ENCODE results near the gene ZNF787. TPM values are rescaled to one million over a fixed set of nuclear protein-coding genes. Genes with fewer than 3 reads are reported as not detected.

The ZNF787 gene
- total and polyA plus RNA-seq, 2 of the 4 experiments (the other 2 are of a cell fraction): 4.8 to 11.2 TPM

DNA sequence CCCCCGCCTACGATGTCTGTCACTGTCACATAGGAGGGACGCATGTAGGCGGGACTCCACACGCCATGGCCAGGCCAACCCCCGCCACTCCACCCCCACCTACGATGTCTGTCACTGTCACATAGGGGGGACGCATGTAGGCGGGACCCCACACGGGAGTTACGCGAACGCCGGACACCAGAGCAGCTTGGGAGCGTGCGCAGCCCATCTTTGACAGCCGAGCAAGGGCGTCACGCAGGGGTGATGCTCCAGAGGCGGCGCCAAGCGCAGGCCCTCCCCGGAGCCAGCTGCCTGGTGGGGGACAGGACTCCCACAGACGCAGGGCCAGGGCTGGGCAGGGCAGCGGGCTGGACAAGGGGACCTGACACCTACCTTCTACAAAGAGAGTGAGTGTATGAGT, 20.0 kb downstream of the ZNF787 start:
- Histone ChIP-seq H2AFZ (replicated peaks; ENCODE audit: low read length, poor library complexity) (no peak overlapping the region), H3K18ac (ENCODE audit: low read depth, low read length) (no peak overlapping the region), H3K4me2 (ENCODE audit: low read depth, low read length) (no peak overlapping the region), H3K14ac (replicated peaks; ENCODE audit: low read depth, low read length) (no peak overlapping the region), H3K9me1 (ENCODE audit: insufficient read depth, low read length) (peaks cover 1% of the 10 kb centered on the region; the same call in 1 of the 2 replicates), H3K79me1 (ENCODE audit: low read depth in 1 of 2, low read length in 2 of 2) (peaks cover 0 to 26% of the 10 kb centered on the region in 2 experiments), H3K27me3 (ENCODE audit: control insufficient read depth, insufficient read depth, low read length) (no peaks in the 10 kb centered on the region), H2BK120ac (ENCODE audit: low read depth, low read length) (no peak overlapping the region), H4K8ac (ENCODE audit: low read depth in 2 of 2, low read length in 2 of 2) (no peak overlapping the region), H3K9ac (ENCODE audit: low read depth, low read length) (no peak overlapping the region), H4K91ac (ENCODE audit: insufficient read depth, low read depth, low read length) (no peak overlapping the region), H4K5ac (ENCODE audit: low read depth, low read length) (no peak overlapping the region), H3K56ac (ENCODE audit: extremely low read depth, insufficient read depth, low read length) (no peak overlapping the region), H2BK20ac (ENCODE audit: low read depth, low read length) (no peak overlapping the region), H3K4me3 (ENCODE audit: insufficient read depth, low read depth, low read length) (no peak overlapping the region), H2BK5ac (ENCODE audit: low read depth, low read length, poor library complexity, severe bottlenecking) (no peak overlapping the region), H3K4ac (ENCODE audit: low read depth, low read length) (no peak overlapping the region), H3K9me3 (ENCODE audit: control insufficient read depth, insufficient read depth, low read length) (no peaks in the 10 kb centered on the region), H3K27ac (ENCODE audit: insufficient read depth, low read length) (no peak overlapping the region), H2BK15ac (ENCODE audit: low read depth, low read length) (no peak overlapping the region), H2AK5ac (ENCODE audit: low read depth, low read length) (no peak overlapping the region), H3K4me1 (ENCODE audit: control insufficient read depth, insufficient read depth, low read length) (peaks cover 3% of the 10 kb centered on the region; the same call in 1 of the 2 replicates), H3K36me3 (ENCODE audit: control insufficient read depth, insufficient read depth, low read length) (peaks cover 43% of the 10 kb centered on the region), H2AK9ac (replicated peaks; ENCODE audit: low read depth, low read length, poor library complexity) (no peak overlapping the region), H4K20me1 (ENCODE audit: insufficient read depth, low read length) (peaks cover 44% of the 10 kb centered on the region), H3K23ac (ENCODE audit: low read depth, low read length) (no peak overlapping the region)
- no peak for DNase-seq
- dilution Hi-C loops (cut with HindIII; ENCODE audit: low sequenced_read_pairs, unreplicated experiment): no loop called here
- CTCF ChIA-PET: no interaction called here
- intact Hi-C loops (cut with micrococcal nuclease): no loop called here
- in situ Hi-C loops (cut with MboI; ENCODE audit: low sequenced_read_pairs): no loop called here
- BruUV-seq (replicated peaks): no TSS peak
- POLR2A ChIA-PET (ENCODE audit: unreplicated experiment): no interaction called here
- no peak for ATAC-seq (ENCODE audit: low read depth)
- TF ChIP-seq SMC3 (IDR thresholded peaks at IDR 0.05; ENCODE audit: low read depth, low read length) (no peak), RAD21 (IDR thresholded peaks at IDR 0.05; ENCODE audit: low read length) (no peak), RCOR1 (IDR thresholded peaks at IDR 0.05; ENCODE audit: insufficient replicate concordance, low read length) (no peak)
- 84% methylated on average over 10 of the region's 25 CpGs; no CpG with 5 or more reads in 1 of the 2 experiments for WGBS, 2 experiments (ENCODE audit: extremely low coverage in 2 of 2, insufficient read length in 1 of 2)

Measured in IMR-90 (cell line).